CD14-positive monocyte (primary cell): Measurements from ENCODE around the gene CNTNAP2. TPM values are rescaled to one million over a fixed set of nuclear protein-coding genes. Genes with fewer than 3 reads are reported as not detected.

Experiments used
- DNase-seq, 3 donors: peaks; one replicate each; pipeline ENCODE4 v3.0.0-alpha.2; 2011 to 2022
- H2AFZ ChIP-seq: 2 replicates; pipeline ENCODE4 v1.6.0; 2012; ENCODE audit warnings: mild to moderate bottlenecking, low read depth, low read length, inconsistent platforms; ENCODE audit not compliant: insufficient read depth, poor library complexity, severe bottlenecking
- H3K27ac ChIP-seq, 2 donors: 1 replicate in 1 of 2; 2 replicates in 1 of 2; pipeline ENCODE4 v1.5.1; 2012 to 2013; ENCODE audit warnings: low read length in 2 of 2, control low read depth in 1 of 2, inconsistent platforms in 1 of 2, low read depth in 1 of 2, mild to moderate bottlenecking in 1 of 2
- H3K27me3 ChIP-seq, 2 donors: one replicate each; pipeline versions ENCODE4 v1.6.0 to v1.6.1; 2011 to 2013; ENCODE audit warnings: low read length in 2 of 2; ENCODE audit not compliant: control insufficient read depth in 2 of 2, insufficient read depth in 2 of 2
- H3K36me3 ChIP-seq, 2 donors: replicated peaks in 1 of 2; 1 replicate in 1 of 2; 2 replicates in 1 of 2; pipeline versions ENCODE4 v1.5.1 to v1.6.1; 2012 to 2013; ENCODE audit warnings: low read length in 2 of 2, control low read depth in 1 of 2, inconsistent platforms in 1 of 2, mild to moderate bottlenecking in 1 of 2; ENCODE audit not compliant: insufficient read depth in 2 of 2, control insufficient read depth in 1 of 2
- H3K4me1 ChIP-seq, 2 donors: 1 replicate in 1 of 2; 2 replicates in 1 of 2; pipeline versions ENCODE4 v1.5.1 to v1.6.1; 2012 to 2013; ENCODE audit warnings: low read length in 2 of 2, control low read depth in 1 of 2, inconsistent platforms in 1 of 2, mild to moderate bottlenecking in 1 of 2, moderate library complexity in 1 of 2; ENCODE audit not compliant: insufficient read depth in 2 of 2, control insufficient read depth in 1 of 2
- H3K4me2 ChIP-seq: replicated peaks from 2 replicates; pipeline ENCODE3; 2012; ENCODE audit warnings: low read length, moderate library complexity, mild to moderate bottlenecking; ENCODE audit not compliant: poor library complexity, severe bottlenecking; ENCODE audit errors: extremely low read depth
- H3K4me3 ChIP-seq, 3 experiments: fragments of 200-600 bp in 1 of 3; sonication (generic) in 1 of 3; replicated peaks in 1 of 3; 1 replicate in 2 of 3; 2 replicates in 1 of 3; pipeline ENCODE4 v1.5.1; 2011 to 2013; ENCODE audit warnings: low read length in 3 of 3, mild to moderate bottlenecking in 3 of 3, control low read depth in 2 of 3, low read depth in 2 of 3, inconsistent platforms in 1 of 3, moderate library complexity in 1 of 3
- H3K79me2 ChIP-seq: 2 replicates; pipeline ENCODE4 v1.6.0; 2012; ENCODE audit warnings: mild to moderate bottlenecking, control low read depth, inconsistent platforms, low read length, moderate library complexity; ENCODE audit not compliant: insufficient read depth
- H3K9ac ChIP-seq: 2 replicates; pipeline ENCODE4 v1.6.0; 2017; ENCODE audit warnings: low read length, mild to moderate bottlenecking; ENCODE audit not compliant: insufficient read depth, poor library complexity, severe bottlenecking
- H3K9me3 ChIP-seq, 2 donors: replicated peaks in 1 of 2; 1 replicate in 1 of 2; 2 replicates in 1 of 2; pipeline versions ENCODE4 v1.5.1 to v1.6.1; 2012 to 2013; ENCODE audit warnings: low read length in 2 of 2, control low read depth in 1 of 2; ENCODE audit not compliant: control insufficient read depth in 1 of 2, insufficient read depth in 1 of 2
- H4K20me1 ChIP-seq: 2 replicates; pipeline ENCODE4 v1.6.0; 2012; ENCODE audit warnings: mild to moderate bottlenecking, low read length, control low read depth, moderate library complexity; ENCODE audit not compliant: insufficient read depth
- H3K27ac Mint-ChIP-seq, 7 donors: one replicate each; pipeline ENCODE4 v1.8.0; 2020; ENCODE audit warnings: mild to moderate bottlenecking in 7 of 7, mixed read lengths in 7 of 7, moderate library complexity in 6 of 7, inconsistent platforms in 2 of 7
- H3K27me3 Mint-ChIP-seq, 3 donors: one replicate each; pipeline ENCODE4 v1.8.0; 2021 to 2022; ENCODE audit warnings: low read depth in 3 of 3, mild to moderate bottlenecking in 3 of 3, mixed read lengths in 3 of 3, moderate library complexity in 3 of 3, inconsistent platforms in 1 of 3
- H3K36me3 Mint-ChIP-seq, 2 donors: one replicate each; pipeline ENCODE4 v1.8.0; 2020; ENCODE audit warnings: mixed read lengths in 2 of 2, inconsistent platforms in 1 of 2, mild to moderate bottlenecking in 1 of 2
- H3K4me1 Mint-ChIP-seq: one replicate; pipeline ENCODE4 v1.8.0; 2020; ENCODE audit warnings: mild to moderate bottlenecking, mixed read lengths
- H3K4me3 Mint-ChIP-seq, 2 donors: one replicate each; pipeline ENCODE4 v1.8.0; 2020; ENCODE audit warnings: mild to moderate bottlenecking in 2 of 2, mixed read lengths in 2 of 2, moderate library complexity in 1 of 2
- H3K9me3 Mint-ChIP-seq, 7 donors: one replicate each; pipeline ENCODE4 v1.8.0; 2020 to 2022; ENCODE audit warnings: mixed read lengths in 7 of 7, mild to moderate bottlenecking in 6 of 7, moderate library complexity in 6 of 7, inconsistent platforms in 2 of 7
- CTCF ChIP-seq: fragments of 200-600 bp; IDR thresholded peaks from one replicate; pipeline ENCODE4 v1.8.0; 2022; ENCODE audit warnings: antibody characterized with exemption, mild to moderate bottlenecking
- WGBS: methylation state at CpG from one replicate; pipeline ENCODE4 v1.1.5; 2013; ENCODE audit warnings: missing lambda C conversion rate; ENCODE audit not compliant: insufficient coverage; 5-methylcytosine and 5-hydroxymethylcytosine counted together
- intact Hi-C, 2 donors: fragments of 100-400 bp; cut with micrococcal nuclease; formaldehyde crosslinking; loops; one replicate each; pipeline versions ENCODE4 v1.15.0 to v1.15.1; 2023
- polyA plus RNA-seq, 3 donors: library from polyadenylated mRNA; depleted of rRNA in 1 of 3; unstranded in 2 of 3; stranded (reverse) in 1 of 3; fragments of 300-500 nt in 2 of 3; fragments of >200 nt in 1 of 3; fragmentation: Illumina TruSeq in 2 of 3; gene quantifications; 1 replicate in 2 of 3; 2 replicates in 1 of 3; pipeline ENCODE4 v1.2.3, GENCODE V29; 2012 to 2021

Gene CNTNAP2
- polyA plus RNA-seq, 3 donors, result 0.01 TPM; not detected in 2

- Histone ChIP-seq H3K4me3 (no peak overlapping the region), H3K27me3 (no peaks in the 10 kb centered on the region), H2AFZ (no peak overlapping the region), H3K27ac (no peak overlapping the region), H4K20me1 (no peaks in the 10 kb centered on the region), H3K36me3 (no peaks in the 10 kb centered on the region), H3K9ac (no peak overlapping the region), H3K4me2 (no peak overlapping the region), H3K4me1 (no peaks in the 10 kb centered on the region), H3K79me2 (no peaks in the 10 kb centered on the region), H3K9me3 (no peaks in the 10 kb centered on the region)
- H3K9me3 Mint-ChIP-seq, result peaks cover 0 to 2% (median 0%) of the 10 kb centered on the region in 7 donors
- no peak overlapping the region for H3K4me3 Mint-ChIP-seq
- DNase-seq, result no peak
- WGBS, result no CpG with 5 or more reads among the region's 1 CpG
- TF ChIP-seq CTCF, result no peak
- no peaks in the 10 kb centered on the region for H3K27me3 Mint-ChIP-seq
- intact Hi-C loops, result no loop called here
- no peaks in the 10 kb centered on the region for H3K36me3 Mint-ChIP-seq
- no peak overlapping the region for H3K27ac Mint-ChIP-seq
- H3K4me1 Mint-ChIP-seq, result no peaks in the 10 kb centered on the region
Measured at GRCh38 chr7:147678943-147679342, 1562.3 kb downstream of the CNTNAP2 start.

- no peak overlapping the region for H3K4me3 Mint-ChIP-seq
- no peaks in the 10 kb centered on the region for H3K36me3 Mint-ChIP-seq
- H3K27me3 ChIP-seq, result no peaks in the 10 kb centered on the region
- no peaks in the 10 kb centered on the region for H3K27me3 Mint-ChIP-seq
- no peak overlapping the region for H3K9ac ChIP-seq
- no peak overlapping the region for H3K27ac ChIP-seq
- no peaks in the 10 kb centered on the region for H3K9me3 ChIP-seq
- H3K4me3 ChIP-seq, result no peak overlapping the region
- H3K9me3 Mint-ChIP-seq, result peaks cover 0 to 2% (median 0%) of the 10 kb centered on the region in 7 donors
- no peaks in the 10 kb centered on the region for H3K4me1 Mint-ChIP-seq
- no peaks in the 10 kb centered on the region for H3K79me2 ChIP-seq
- H3K4me1 ChIP-seq, result no peaks in the 10 kb centered on the region
- H2AFZ ChIP-seq, result no peak overlapping the region
- TF ChIP-seq CTCF, result no peak
- no CpG with 5 or more reads among the region's 1 CpG for WGBS
- DNase-seq, result no peak
- H3K4me2 ChIP-seq, result no peak overlapping the region
- intact Hi-C loops, result no loop called here
- no peak overlapping the region for H3K27ac Mint-ChIP-seq
- no peaks in the 10 kb centered on the region for H3K36me3 ChIP-seq
- no peaks in the 10 kb centered on the region for H4K20me1 ChIP-seq
Measured at GRCh38 chr7:147681530-147681929, 1564.9 kb downstream of the CNTNAP2 start.
